ENCODE results near the gene SHCBP1L.

DNA sequence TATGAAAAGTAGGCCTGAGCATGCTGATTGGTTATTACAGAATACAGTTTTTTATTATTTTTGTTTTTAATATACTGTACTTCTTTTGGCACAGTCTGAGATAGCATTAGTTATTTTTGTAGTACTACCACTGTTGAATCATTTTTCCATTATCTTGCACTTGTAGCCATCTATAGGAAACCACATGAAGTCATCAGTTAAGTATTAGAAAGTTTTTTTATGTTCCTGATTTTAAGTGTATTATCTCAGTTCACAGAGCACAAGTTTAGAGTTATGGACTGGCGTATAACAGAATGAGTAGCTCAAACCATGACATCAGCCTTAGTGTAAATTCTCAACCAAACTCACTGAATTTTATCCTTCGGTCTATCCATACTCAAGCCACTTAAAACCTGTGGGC is 91.0 kb downstream of the SHCBP1L start:
- TF ChIP-seq POLR2A (IDR thresholded peaks at IDR 0.05; ENCODE audit: low read depth, low read length) (no peak), POLR2AphosphoS5 (IDR thresholded peaks at IDR 0.05; ENCODE audit: low read depth, low read length) (no peak)
